Vagina (tissue), 2 donors: ENCODE results near the gene STN1. TPM values are rescaled to one million over a fixed set of nuclear protein-coding genes. Genes with fewer than 3 reads are reported as not detected.
A peak's percentile ranks its signal among the peaks of the same experiment; 100 is the strongest.

Experiments used
- DNase-seq, 2 donors: peaks; one replicate each; pipeline ENCODE4 v3.0.0-alpha.2; 2017; ENCODE audit errors: extremely low spot score in 2 of 2
- H3K27ac ChIP-seq: fragments of 200-600 bp; sonication (generic); one replicate; pipeline ENCODE4 v1.5.1; 2019
- H3K27me3 ChIP-seq: fragments of 200-600 bp; sonication (generic); one replicate; pipeline ENCODE4 v1.5.1; 2019
- H3K36me3 ChIP-seq, 2 donors: fragments of 200-600 bp; sonication (generic); one replicate each; pipeline ENCODE4 v1.5.1; 2017 to 2019
- H3K4me1 ChIP-seq: fragments of 200-600 bp; sonication (generic); one replicate; pipeline ENCODE4 v1.5.1; 2019
- H3K4me3 ChIP-seq, 2 donors: fragments of 200-600 bp; sonication (generic); 1 replicate in 1 of 2; 2 replicates in 1 of 2; pipeline ENCODE4 v1.5.1; 2016 to 2019
- H3K9me3 ChIP-seq: fragments of 200-600 bp; sonication (generic); one replicate; pipeline ENCODE4 v1.5.1; 2019
- POLR2A ChIP-seq, 2 donors: fragments of 450-650 bp; IDR thresholded peaks; one replicate each; pipeline ENCODE4 v1.6.1; 2017; ENCODE audit warnings: antibody characterized with exemption in 2 of 2, mild to moderate bottlenecking in 2 of 2, moderate library complexity in 2 of 2
- POLR2AphosphoS5 ChIP-seq, 2 donors: sonication (generic); formaldehyde crosslinking; IDR thresholded peaks; one replicate each; pipeline ENCODE4 v1.9.0; 2017; ENCODE audit warnings: antibody characterized with exemption in 2 of 2, mild to moderate bottlenecking in 2 of 2, low read depth in 1 of 2; ENCODE audit not compliant: insufficient read depth in 1 of 2
- intact Hi-C: fragments of 100-400 bp; cut with DNase I; formaldehyde crosslinking; loops from one replicate; pipeline ENCODE4 v1.15.1; 2023
- total RNA-seq: library from RNA; depleted of rRNA; stranded (reverse); fragments of >200 nt; gene quantifications from one replicate; pipeline ENCODE4 v1.2.3, GENCODE V29; 2016
- TF ChIP-seq, protein P1 (sequence below), 3 experiments: fragments of 450-650 bp in 2 of 3; fragments of 200-600 bp in 1 of 3; sonication (generic) in 1 of 3; IDR thresholded peaks; one replicate each; pipeline ENCODE4 v1.5.1; 2017 to 2019; ENCODE audit warnings: antibody characterized with exemption in 3 of 3, mild to moderate bottlenecking in 2 of 3, moderate library complexity in 2 of 3

The STN1 gene
- total RNA-seq, 1 donor from 2014 or later: 22.3 TPM

DNA sequence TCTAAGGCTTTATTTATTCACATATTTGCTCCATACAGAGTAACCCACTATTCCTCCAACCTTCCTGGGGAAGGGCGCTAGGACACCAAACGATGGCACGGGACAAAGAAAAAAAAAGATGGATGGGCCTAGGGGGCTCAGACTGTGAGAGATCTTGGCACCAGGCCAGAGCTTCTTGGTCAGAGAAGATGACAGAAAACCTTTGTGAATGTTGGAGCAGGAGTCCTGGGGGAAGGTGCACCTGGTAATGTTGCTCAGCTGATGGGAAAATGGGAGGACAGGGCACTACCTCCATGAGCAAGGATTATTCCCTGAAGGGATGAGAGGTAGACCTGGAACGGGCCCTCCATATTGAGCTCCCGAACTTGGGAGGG lies 61.2 kb downstream of the STN1 start:
- TF ChIP-seq POLR2A (IDR thresholded peaks at IDR 0.05) (no peak), POLR2AphosphoS5 (IDR thresholded peaks at IDR 0.05; ENCODE audit: insufficient read depth in 1 of 2, low read depth in 1 of 2) (no peak)
- TF ChIP-seq, protein P1, sequence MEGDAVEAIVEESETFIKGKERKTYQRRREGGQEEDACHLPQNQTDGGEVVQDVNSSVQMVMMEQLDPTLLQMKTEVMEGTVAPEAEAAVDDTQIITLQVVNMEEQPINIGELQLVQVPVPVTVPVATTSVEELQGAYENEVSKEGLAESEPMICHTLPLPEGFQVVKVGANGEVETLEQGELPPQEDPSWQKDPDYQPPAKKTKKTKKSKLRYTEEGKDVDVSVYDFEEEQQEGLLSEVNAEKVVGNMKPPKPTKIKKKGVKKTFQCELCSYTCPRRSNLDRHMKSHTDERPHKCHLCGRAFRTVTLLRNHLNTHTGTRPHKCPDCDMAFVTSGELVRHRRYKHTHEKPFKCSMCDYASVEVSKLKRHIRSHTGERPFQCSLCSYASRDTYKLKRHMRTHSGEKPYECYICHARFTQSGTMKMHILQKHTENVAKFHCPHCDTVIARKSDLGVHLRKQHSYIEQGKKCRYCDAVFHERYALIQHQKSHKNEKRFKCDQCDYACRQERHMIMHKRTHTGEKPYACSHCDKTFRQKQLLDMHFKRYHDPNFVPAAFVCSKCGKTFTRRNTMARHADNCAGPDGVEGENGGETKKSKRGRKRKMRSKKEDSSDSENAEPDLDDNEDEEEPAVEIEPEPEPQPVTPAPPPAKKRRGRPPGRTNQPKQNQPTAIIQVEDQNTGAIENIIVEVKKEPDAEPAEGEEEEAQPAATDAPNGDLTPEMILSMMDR (IDR thresholded peaks at IDR 0.05): no peak
- Histone ChIP-seq H3K4me3 (no peak overlapping the region), H3K4me1 (peaks cover 41% of the 10 kb centered on the region), H3K27me3 (no peaks in the 10 kb centered on the region), H3K9me3 (no peaks in the 10 kb centered on the region), H3K27ac (no peak overlapping the region), H3K36me3 (no peaks in the 10 kb centered on the region)
- DNase-seq: no peak
- intact Hi-C loops: loop anchor here (5.0 kb wide), 2 partner anchors 144 to 254 kb away; no protein-coding TSS in a partner anchor

DNA sequence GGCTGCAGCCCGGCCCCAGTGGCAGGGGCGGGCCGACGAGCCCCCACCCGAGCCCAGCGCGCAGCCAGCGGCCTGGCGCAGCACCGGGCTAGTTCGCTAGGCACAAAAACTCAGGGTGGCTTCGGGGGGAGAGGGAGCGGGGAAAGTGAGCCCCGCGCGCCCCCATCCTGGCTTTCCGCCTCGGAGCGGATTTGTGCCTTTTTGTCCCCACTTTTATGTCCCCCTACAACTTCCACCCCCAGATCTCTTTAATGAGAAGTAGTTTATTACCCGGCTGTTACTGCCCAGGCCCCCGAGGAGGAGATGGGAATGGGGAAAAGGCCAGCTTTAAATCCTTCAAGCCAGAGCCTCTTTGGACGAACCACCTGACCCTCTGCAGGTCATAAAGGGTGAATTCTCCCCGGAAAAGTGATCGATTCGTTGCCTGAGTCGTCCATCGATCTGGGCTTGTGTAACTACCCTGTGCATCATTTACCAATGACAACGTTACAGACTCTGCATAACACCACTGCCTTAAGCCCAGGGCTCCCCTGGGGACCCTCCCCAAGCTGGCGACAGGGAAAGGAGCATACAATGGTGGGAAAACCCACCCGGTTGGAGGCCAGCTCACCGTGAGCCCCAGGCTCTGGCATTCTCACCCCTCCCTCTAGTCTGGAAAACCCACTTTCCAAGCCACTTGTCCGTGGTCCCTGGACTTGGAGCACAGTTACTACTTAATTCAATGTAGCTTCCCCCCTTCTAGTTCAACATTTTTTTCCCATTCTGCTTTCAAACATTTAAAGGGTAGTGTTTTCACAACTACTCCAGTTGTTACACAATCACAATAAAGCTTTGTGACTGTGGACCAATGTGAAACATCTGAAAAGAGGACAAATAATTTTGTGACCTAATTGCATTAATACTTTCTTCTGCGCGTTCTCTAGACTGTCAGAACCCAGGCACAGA lies 61.9 kb downstream of the STN1 start:
- no peaks in the 10 kb centered on the region for H3K9me3 ChIP-seq
- H3K36me3 ChIP-seq: no peaks in the 10 kb centered on the region
- peaks cover 48% of the 10 kb centered on the region for H3K4me1 ChIP-seq
- intact Hi-C loops: loop anchor here (5.0 kb wide), 2 partner anchors 144 to 254 kb away; no protein-coding TSS in a partner anchor
- H3K27ac ChIP-seq: peak overlapping the region; percentile 84
- peak in 1 of 2 donors; percentile 42 for TF ChIP-seq POLR2AphosphoS5 (IDR thresholded peaks at IDR 0.05; ENCODE audit: insufficient read depth in 1 of 2, low read depth in 1 of 2)
- TF ChIP-seq POLR2A (IDR thresholded peaks at IDR 0.05): no peak
- H3K27me3 ChIP-seq: no peaks in the 10 kb centered on the region
- peak overlapping the region; percentile 63 to 84 for H3K4me3 ChIP-seq
- DNase-seq: no peak

DNA sequence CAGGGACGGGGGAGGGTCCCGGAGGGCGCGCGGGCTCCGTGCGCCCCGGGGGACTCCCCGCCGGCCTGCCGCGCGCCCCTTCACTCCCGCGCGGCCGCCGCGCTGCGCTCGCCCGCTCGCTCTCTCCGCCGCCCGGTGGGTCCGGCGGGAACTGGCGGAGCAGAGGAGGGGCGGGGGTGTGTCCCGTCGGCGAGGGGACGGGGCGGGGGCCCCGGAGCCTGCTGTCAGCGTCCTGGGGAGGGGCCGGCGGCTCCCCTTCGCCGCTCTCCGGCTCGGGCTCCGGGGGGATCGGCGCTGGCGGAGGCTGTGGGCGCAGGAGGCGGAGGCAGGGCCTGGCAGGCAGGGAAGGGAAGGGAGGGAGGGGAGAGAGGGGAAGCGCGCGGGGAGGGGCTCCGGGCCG lies 62.6 kb downstream of the STN1 start, which contains the start of gene SH3PXD2A:
SH3PXD2A (minus strand) TSS at position 153 of the 400 bp plus-strand sequence. CDS start 310 bp downstream, outside the sequence.
- Histone ChIP-seq H3K27me3 (no peaks in the 10 kb centered on the region), H3K4me3 (peak within 1 kb of the TSS; percentile 63 to 84), H3K4me1 (peaks cover 55% of the 10 kb centered on the region), H3K27ac (peak within 1 kb of the TSS; percentile 84), H3K36me3 (no peaks in the 10 kb centered on the region), H3K9me3 (no peaks in the 10 kb centered on the region)
- TF ChIP-seq, protein P1 (IDR thresholded peaks at IDR 0.05): no peak
- TF ChIP-seq POLR2A (IDR thresholded peaks at IDR 0.05): peak in 1 of 2 donors; percentile 39
- intact Hi-C loops: loop anchor here (5.0 kb wide), 2 partner anchors 143 to 253 kb away; no protein-coding TSS in a partner anchor
- DNase-seq: no peak

DNA sequence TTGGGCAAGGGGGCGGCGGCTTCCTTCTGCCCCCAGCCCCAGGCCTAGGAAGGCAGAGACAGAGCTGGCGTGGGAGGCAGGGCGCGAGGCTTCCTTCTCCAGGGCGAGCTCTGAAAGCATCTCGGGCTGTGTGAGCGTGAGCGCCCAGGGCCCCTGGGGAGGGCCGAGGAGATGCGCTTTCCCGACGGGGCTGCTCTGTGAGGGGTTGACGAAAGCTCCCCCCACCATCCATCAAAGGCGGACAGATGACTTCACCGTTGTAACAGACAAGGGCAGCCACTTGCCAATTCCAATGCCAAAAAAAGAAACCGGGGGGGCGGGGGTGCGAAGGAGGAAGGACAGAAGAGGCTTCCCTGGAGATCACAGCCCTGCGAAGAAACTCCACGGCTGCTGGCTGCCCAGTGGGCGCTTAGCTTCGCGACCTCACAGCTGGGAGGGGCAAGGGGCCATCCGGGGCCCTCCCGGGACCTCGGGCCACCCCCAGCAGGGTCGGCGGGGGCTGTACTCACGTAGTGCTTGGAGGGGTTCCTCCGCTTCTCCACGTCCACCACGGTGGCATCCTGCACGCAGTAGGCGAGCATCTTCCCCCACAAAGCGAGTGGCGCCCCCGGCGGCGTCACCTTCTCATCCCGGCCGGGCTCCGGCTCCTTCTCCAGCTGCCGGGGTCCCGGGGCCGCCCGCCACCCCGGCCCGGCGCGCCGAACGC lies 63.1 kb downstream of the STN1 start:
- peaks cover 61% of the 10 kb centered on the region for H3K4me1 ChIP-seq
- H3K27ac ChIP-seq: peak overlapping the region; percentile 84
- no peak for DNase-seq
- H3K4me3 ChIP-seq: peak overlapping the region; percentile 63 to 84
- peak in 1 of 2 donors; percentile 72 for TF ChIP-seq POLR2AphosphoS5 (IDR thresholded peaks at IDR 0.05; ENCODE audit: insufficient read depth in 1 of 2, low read depth in 1 of 2)
- no peak for TF ChIP-seq POLR2A (IDR thresholded peaks at IDR 0.05)
- TF ChIP-seq, protein P1 (IDR thresholded peaks at IDR 0.05): no peak
- no peaks in the 10 kb centered on the region for H3K27me3 ChIP-seq
- no peaks in the 10 kb centered on the region for H3K36me3 ChIP-seq
- intact Hi-C loops: loop anchor here (5.0 kb wide), 2 partner anchors 143 to 253 kb away; no protein-coding TSS in a partner anchor
- H3K9me3 ChIP-seq: no peaks in the 10 kb centered on the region

DNA sequence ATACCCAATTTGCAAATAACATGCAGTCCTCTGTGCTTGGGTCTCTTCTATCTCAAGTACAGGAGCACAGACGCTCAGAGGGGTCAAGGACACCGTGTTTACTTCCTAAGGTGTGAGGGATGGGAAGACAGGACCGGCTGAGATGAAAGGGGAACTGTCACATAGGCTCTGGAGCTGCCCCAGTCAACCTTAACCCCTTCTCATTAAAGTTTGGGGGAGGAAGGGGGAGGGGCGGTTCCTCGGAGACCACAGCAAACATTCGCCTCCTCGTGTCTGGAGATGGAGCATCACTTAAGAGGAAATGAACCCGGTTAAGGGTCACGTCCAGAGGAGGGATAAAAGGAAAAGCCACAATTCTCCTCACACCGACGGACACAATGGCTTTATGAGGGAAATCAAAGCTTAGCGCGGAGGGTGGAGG lies 63.7 kb downstream of the STN1 start:
- intact Hi-C loops: no loop called here
- no peak for DNase-seq
- H3K36me3 ChIP-seq: no peaks in the 10 kb centered on the region
- no peaks in the 10 kb centered on the region for H3K27me3 ChIP-seq
- H3K9me3 ChIP-seq: no peaks in the 10 kb centered on the region
- peak overlapping the region; percentile 63 to 84 for H3K4me3 ChIP-seq
- peak overlapping the region; percentile 84 for H3K27ac ChIP-seq
- TF ChIP-seq POLR2A (IDR thresholded peaks at IDR 0.05): no peak
- TF ChIP-seq POLR2AphosphoS5 (IDR thresholded peaks at IDR 0.05; ENCODE audit: insufficient read depth in 1 of 2, low read depth in 1 of 2): no peak
- TF ChIP-seq, protein P1 (IDR thresholded peaks at IDR 0.05): no peak
- peaks cover 66% of the 10 kb centered on the region for H3K4me1 ChIP-seq
